ENCODE results near the gene DNER.
"Not testable (repeated sequence)": the region's sequence is repeated elsewhere in the genome, so short reads cannot be mapped to it uniquely, and the experiment has no call there.

DNER gene

DNA sequence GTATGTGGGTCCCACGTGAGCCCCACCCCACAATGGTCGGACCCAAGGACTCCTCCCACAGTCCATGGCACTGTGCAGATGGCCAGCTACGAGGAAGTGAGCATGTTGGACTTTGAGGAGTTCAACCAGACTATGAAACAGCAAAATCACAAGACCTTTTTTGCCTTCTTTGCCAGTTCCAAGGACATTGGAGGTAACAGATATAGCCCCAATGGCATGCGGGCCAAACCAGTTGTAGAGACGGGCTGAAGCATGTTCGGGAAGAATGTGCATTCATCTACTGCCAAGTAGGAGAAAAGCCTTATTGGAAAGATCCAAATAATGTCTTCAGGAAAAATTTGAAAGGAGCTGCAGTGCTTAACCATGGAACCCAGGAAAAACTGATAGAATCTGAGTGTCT, 12.6 kb downstream of the DNER start:
- no peak for DNase-seq (ENCODE audit: low read depth)
- TF ChIP-seq, protein P1, sequence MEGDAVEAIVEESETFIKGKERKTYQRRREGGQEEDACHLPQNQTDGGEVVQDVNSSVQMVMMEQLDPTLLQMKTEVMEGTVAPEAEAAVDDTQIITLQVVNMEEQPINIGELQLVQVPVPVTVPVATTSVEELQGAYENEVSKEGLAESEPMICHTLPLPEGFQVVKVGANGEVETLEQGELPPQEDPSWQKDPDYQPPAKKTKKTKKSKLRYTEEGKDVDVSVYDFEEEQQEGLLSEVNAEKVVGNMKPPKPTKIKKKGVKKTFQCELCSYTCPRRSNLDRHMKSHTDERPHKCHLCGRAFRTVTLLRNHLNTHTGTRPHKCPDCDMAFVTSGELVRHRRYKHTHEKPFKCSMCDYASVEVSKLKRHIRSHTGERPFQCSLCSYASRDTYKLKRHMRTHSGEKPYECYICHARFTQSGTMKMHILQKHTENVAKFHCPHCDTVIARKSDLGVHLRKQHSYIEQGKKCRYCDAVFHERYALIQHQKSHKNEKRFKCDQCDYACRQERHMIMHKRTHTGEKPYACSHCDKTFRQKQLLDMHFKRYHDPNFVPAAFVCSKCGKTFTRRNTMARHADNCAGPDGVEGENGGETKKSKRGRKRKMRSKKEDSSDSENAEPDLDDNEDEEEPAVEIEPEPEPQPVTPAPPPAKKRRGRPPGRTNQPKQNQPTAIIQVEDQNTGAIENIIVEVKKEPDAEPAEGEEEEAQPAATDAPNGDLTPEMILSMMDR (IDR thresholded peaks at IDR 0.05; ENCODE audit: control insufficient read depth, insufficient read depth, low read depth, low read length, missing control alignments) = no peak
- H3K4me3 ChIP-seq (ENCODE audit: control insufficient read depth, low read depth, low read length) = no peak overlapping the region

DNA sequence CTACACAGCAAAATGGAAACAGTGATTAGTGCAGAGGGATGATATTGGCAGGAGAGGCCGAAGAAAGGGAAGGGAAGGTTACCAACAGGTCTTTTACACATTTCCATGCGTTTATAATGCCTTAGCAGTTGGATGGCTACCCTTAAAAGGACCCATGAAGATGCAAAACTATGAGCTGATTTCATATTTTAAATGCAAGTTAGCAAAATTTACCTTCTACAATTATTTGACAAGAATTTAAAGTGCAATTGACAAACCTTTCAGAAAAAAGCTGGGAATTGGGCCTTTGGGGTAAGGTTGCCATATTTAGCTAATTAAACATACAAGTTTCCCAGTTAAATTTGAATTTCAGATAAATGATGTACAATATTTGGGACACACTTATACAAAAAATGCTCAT, 13.3 kb downstream of the DNER start:
- H3K4me3 ChIP-seq (ENCODE audit: control insufficient read depth, low read depth, low read length) = no peak overlapping the region
- TF ChIP-seq, protein P1 (IDR thresholded peaks at IDR 0.05; ENCODE audit: control insufficient read depth, insufficient read depth, low read depth, low read length, missing control alignments) = no peak
- DNase-seq (ENCODE audit: low read depth) = no peak

DNA sequence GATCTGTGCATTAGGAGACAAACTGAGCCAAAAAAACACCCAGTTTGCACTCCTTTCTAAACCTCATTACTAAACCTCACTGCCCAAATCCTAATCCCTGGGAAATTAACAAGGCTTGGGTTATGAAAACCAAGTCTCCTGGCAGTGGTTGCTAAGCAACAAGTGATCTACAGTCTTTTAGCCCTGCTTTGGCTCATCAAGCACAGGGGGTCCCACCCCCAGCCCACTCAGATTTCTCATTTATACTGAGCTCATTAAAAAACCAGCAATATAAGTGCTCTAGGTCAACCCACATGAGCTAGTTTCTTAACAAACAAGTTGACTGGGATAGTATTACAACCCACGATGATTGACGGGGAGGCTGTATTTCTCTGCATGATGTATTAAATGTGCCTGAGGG, 18.4 kb downstream of the DNER start:
- no peak for DNase-seq (ENCODE audit: low read depth)
- TF ChIP-seq, protein P1 (IDR thresholded peaks at IDR 0.05; ENCODE audit: control insufficient read depth, insufficient read depth, low read depth, low read length, missing control alignments) = no peak
- H3K4me3 ChIP-seq (ENCODE audit: control insufficient read depth, low read depth, low read length) = no peak overlapping the region

DNA sequence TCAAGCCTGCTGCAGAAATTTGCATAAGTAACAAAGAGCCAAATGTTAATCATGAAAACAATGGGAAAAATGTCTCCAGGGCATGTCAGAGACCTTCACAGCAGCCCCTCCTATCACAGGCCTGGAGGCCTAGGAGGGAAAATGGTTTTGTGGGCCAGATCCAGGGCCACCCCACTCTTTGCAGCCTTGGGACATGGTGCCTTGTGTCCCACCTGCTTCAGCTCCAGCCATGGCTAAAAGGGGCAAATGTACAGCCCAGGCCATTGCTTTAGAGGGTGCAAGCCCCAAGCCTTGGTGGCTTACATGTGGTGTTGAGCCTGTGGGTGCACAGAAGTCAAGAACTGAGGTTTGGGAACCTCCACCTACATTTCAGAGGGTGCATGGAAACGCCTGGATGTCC, 20.5 kb downstream of the DNER start:
- H3K4me3 ChIP-seq (ENCODE audit: control insufficient read depth, low read depth, low read length); DNase-seq (ENCODE audit: low read depth): not testable (repeated sequence)

DNA sequence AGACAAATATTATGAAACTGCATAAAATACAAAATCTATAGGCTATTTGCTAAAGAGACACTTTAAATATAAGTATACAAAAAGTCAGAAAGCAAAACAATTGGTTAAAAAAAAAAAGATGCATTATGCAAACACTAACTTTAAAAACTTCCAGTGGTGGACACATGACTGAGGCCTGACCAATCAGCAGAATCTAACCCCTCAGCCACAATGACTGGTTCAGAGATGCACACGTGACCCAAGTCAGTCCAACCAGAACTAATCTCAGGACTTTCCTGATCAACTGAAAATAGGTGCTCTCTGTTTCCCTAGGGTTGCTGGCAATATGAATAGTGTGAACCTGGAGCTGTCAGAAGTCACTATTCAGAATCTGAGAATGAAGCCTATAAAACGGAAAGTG, 22.7 kb downstream of the DNER start:
- TF ChIP-seq, protein P1 (IDR thresholded peaks at IDR 0.05; ENCODE audit: control insufficient read depth, insufficient read depth, low read depth, low read length, missing control alignments) = no peak
- DNase-seq (ENCODE audit: low read depth) = no peak

DNA sequence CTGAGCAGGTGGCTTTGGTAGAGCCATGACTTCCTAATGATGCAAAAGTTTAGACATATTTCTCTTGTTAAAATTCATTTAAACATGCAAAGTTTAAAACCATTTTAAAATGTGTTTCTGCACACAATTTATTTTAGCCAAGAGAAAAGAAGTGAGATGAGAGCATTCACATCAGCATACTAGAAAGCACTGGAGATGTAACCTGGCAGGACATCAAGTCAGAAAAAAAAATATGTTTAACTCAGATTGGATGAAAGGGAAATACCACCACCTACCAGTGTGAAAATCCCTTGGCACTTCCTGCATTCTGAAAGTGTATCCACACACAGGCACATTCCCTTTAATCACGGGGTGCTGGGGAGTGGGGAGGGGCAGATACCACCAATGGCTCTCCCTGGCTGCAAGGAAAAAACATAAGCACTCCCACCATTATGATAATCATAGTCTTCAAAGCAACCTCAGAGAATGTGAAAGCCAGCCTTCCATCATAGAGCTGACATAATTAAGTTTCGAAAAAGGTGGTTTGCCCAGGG, 25.0 kb downstream of the DNER start:
- no peak for DNase-seq (ENCODE audit: low read depth)
- no peak overlapping the region for H3K4me3 ChIP-seq (ENCODE audit: control insufficient read depth, low read depth, low read length)
- TF ChIP-seq, protein P1 (IDR thresholded peaks at IDR 0.05; ENCODE audit: control insufficient read depth, insufficient read depth, low read depth, low read length, missing control alignments) = no peak

More for the DNA sequence above, 22.7 kb downstream of the DNER start:
- H3K4me3 ChIP-seq (ENCODE audit: control insufficient read depth, low read depth, low read length) = no peak overlapping the region

DNA sequence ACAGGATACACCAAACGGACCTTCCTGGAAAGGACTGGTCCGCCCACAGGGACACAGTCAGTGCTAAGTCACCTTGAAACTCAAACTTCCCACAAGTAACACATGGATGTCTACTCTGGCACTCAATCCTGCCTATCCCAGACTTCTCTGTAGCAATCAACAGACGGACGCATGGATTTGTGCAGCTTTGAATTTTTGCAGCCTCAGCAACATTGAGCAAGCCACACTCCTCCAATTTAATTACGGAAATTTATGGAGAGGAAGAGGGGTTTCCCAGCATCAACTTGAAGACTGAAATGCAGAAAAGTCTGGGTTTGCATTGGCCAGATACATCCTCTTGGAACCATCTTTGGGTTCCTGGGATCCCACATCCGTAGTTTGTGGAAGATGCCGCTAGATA, 26.2 kb downstream of the DNER start:
- TF ChIP-seq, protein P1 (IDR thresholded peaks at IDR 0.05; ENCODE audit: control insufficient read depth, insufficient read depth, low read depth, low read length, missing control alignments) = no peak

More for the DNA sequence above, 26.2 kb downstream of the DNER start:
- H3K4me3 ChIP-seq (ENCODE audit: control insufficient read depth, low read depth, low read length) = no peak overlapping the region
- no peak for DNase-seq (ENCODE audit: low read depth)
